ENCODE data around the gene MSANTD1.
"Not testable (repeated sequence)": the region's sequence is repeated elsewhere in the genome, so short reads cannot be mapped to it uniquely, and the experiment has no call there.

MSANTD1 gene

DNA sequence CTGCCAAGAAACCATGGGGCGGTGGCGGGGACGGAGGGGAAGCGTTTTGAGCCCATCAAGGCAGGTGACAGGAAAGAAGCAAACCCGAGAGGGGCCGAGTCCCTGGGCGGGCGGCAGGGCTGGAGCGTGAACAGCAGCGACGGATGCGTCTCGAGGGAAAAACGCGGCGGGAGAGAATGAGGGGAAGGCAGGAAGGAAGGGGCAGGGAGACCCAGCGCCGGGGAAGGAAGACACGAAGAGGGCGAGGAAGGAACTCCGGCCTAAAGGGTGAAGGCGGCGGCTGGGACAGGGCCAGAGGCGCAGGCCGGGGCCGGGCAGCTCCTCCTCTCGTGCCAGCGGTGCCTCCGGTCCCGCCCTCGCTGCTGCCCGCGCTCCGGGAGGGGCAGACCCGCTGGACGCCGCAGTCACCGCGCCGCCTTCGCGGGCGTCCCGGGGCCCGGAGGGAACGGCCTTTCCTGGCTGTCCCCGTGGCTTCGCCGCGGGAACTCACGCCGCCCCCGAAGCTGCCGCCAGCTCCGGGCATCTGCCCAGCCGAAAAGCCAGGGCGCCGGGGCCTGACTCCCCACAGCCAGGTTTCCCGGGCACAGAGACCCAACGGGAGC, 43.1 kb downstream of the MSANTD1 start:
- peak; percentile 13 to 38 for DNase-seq

- peak; percentile 88 for DNase-seq
Observed at GRCh38 chr4:3292571-3293400, 43.8 kb downstream of the MSANTD1 start, which contains the start of gene RGS12. RGS12 (plus strand) TSS chr4:3293021; CDS start chr4:3316171, 23,150 bp downstream.

DNA sequence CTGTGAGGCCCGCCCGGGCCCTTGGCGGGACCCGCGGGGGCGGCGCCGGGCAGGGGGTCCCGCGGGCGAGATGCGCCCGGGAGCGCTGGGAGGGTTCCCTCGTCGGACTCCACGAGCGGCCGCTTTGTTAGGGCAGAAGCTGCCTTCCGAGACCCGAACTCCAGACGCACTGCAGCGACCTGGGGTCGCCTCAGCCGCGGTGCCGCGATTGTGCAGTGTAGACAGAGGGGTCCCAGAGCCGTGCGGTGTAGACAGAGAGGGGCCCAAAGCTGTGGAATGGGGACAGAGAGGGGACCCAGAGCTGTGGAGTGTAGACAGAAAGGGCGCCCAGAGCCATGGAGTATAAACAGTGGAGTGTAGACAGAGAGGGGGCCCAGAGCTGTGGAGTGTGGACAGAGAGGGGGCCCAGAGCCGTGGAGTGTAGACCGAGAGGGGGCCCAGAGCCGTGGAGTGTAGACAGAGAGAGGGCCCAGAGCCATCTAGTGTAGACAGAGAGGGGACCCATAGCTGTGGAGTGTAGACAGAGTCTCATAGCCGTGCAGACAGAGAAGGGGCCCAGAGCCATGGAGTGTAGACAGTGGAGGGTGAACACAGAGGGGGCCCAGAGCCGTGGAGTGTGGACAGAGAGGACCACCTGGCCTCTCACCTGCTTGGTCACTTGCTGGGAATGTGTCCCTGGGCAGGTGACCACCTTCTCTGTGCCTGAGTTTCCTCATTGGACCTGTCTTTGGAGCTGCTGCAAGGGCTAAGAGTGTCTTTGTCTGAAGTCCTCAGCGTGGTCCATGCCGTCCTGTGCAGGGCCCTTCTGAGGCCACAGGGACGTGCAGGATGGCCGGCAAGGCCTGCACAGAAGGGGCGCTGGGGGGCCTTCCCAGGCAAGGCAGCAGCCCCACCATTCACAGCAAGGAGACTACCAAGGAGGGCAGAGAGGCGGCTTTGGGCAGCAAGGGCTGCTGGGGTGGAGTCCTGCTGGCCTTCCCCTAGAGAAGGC, 44.7 kb downstream of the MSANTD1 start:
- DNase-seq: no peak

GRCh38 chr4:3294401-3295241, 45.7 kb downstream of the MSANTD1 start:
- no peak for DNase-seq

- DNase-seq: no peak
Observed at GRCh38 chr4:3295837-3296624, 47.1 kb downstream of the MSANTD1 start.

DNA sequence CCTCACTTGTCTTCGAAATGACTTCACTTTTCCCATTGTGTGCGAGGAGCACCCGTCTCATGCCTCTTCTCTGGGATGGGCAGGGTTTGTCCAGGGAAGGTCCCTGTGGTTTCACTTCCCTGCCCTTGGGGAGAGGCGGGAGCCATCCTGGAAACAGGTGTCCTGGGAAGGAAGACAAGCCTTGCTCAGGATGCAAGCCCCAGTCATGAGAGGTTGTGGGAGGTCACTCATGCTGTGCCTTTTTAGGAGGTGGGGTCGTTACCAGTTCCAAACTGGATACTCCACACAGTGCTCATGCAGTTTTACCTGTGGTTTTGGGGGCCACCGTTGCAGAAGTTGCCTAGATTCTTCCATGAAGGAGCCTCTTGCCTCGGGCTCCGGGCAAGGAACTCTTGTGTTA, 47.7 kb downstream of the MSANTD1 start:
- DNase-seq: no peak

- no peak for DNase-seq
Observed at GRCh38 chr4:3297066-3297859, 48.3 kb downstream of the MSANTD1 start.

DNA sequence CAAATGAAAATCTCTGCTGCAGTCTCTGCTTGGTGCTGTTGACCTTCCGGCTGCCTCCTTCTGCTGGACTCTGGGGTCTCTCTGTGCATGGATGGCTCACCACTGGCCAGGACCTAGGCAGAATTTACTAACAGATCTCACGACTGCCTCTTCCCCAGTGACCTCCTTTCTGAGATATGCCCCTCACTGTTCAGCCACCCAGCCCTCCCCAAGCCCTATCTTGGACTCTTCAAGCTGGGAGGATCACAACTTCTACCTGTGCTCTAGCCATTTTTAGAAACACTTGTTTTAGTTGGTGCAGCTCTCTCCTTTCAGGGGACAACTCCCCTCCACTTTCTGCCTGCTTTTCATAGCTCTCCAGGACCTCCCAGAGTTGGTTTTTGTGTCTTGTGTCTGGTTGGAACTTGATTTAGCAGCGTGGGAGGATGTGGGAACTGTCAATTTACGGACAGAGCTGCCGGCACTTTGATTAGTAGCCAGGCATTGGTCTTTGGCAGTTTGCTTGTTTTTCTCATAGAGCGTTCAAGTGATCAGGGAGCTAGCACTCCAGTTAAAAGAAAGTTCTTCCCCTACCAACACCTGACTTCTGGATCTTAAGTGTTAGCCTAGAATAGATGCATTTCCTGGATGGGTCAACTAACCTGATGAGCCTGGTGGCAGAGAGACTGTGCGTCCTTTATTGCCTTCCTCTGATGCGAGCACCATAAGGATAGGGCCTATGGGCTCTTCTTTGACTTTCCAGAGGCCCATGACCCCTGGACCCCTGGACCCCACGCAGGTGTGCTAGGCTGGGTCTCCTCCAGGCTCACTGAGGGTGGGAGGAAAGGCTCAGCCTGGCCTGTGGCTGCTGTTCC, 50.4 kb downstream of the MSANTD1 start:
- no peak for DNase-seq

DNA sequence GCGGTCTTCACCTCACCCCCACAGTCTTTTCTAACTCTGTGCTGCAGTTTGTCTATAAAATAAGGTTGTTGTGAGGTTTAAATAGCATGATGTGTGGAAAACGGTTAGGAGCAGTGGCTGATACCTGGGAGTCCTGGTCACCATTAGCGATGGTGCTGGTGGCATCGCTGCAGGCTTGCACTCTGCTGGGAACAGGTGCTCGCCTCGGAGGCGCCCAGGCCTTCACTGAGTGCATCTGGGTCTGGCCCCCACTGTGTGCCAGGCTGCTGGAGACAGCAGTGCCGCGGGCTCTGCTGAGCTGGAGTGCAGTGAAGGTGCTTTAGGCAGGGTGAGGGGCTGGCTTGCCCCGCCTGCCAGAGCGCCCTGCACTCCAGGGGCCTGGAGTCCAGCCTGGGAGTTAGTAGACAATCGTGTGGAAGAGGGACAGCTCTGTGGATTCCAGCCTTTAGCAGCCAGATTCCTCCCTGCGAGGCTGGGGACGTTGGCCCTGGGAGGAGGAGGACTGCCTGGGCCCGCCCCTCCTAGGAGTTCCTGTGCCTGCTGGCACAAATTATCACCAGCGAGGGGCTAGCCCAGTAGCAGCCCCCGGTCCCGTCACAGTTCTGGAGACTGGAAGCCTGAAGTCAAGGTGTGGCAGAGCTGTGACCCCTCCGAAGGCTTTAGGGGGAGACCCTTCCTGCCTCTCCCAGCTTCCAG, 51.2 kb downstream of the MSANTD1 start:
- DNase-seq: no peak

GRCh38 chr4:3300882-3301281, 51.9 kb downstream of the MSANTD1 start:
- DNase-seq: not testable (repeated sequence)

- no peak for DNase-seq
Observed at GRCh38 chr4:3301450-3302172, 52.7 kb downstream of the MSANTD1 start.

DNA sequence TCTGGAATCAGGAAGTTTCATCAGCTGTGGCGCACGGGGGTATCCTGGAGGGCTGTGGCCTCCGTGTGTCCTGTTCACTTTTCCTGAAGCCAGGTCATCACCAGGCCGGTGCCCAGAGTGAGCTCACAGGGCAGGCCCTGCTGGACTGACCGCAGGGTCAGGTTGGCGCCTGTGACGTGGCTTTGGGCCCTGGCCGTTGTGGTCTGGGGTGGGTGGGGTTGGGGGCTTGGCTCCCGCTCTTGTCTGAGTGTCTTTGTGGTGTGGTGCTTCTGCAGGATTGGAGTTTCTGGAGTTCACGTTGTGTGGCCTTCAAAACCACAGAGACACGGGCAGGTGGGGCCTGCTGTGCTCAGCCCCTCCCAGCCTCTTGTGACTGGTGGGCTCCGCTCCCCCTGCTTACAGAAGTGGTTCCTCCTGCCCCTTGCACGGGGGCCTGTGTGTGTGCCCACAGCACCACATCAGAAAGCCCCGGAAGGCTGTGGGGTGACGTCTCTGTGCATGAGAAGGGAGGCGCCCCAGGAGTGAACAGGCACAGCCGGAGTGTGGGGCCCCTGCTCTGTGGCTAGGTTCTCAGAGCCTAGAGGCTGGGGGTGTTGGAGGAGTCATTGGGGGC, 53.3 kb downstream of the MSANTD1 start:
- DNase-seq: peak; percentile 86 to 87

DNA sequence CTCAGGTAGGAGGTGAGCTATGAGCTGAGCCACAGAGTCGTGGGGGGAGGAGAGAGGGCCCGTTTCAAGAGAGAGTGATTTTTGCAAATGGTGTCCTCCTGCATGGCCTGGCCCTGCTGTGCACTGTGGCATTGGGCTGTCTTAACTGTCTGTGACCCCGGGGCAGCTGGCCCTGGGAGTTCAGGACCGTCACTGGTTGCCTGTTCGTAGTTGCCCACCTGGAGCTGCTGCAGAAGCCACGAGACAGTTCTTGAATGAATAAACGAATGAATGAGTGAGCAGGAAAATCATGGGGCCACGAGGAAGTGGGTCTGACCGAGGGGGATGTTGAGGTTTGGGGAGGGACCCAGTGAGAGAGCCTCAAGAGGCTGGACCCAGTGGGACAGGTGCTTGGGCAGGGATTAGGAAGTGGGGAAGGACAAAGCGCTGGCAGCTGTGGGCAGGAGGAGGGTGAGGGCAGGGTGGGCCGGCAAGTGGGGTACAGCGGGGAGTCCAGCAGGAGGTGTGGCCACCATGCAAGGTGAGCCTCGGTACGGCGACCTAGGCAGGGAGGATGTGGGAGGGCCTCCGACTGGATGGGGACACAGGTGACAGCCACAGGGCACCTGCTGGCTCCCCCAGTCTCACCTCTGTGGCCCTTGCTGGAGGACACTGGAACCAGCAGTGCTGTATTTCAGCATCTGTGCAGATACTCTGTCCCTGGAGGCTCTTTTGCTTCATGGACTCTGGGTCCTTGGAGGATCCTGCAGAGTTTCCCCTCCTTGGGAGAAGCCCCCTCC, 54.0 kb downstream of the MSANTD1 start:
- DNase-seq: peak in 1 of 2 donors; percentile 26

- no peak for DNase-seq
Observed at GRCh38 chr4:3303565-3303824, 54.5 kb downstream of the MSANTD1 start.

- no peak for DNase-seq
Observed at GRCh38 chr4:3303923-3304710, 55.2 kb downstream of the MSANTD1 start.

Data from CD4-positive, alpha-beta T cell treated with Interleukin-1 beta for 1 hour (primary cell).